GM19035 (cell line): ENCODE results near the gene ZNF805.
"Not testable (repeated sequence)": the region's sequence is repeated elsewhere in the genome, so short reads cannot be mapped to it uniquely, and the experiment has no call there.

Experiments
- ATAC-seq: cut with Tn5 transposase; IDR thresholded peaks from one replicate; pipeline ENCODE4 v1.9.1; 2021; ENCODE audit not compliant: unreplicated experiment

Gene ZNF805

GRCh38 chr19:57240311-57241090 lies at the start of gene ZNF805:
ZNF805 (plus strand) TSS chr19:57240632; CDS start chr19:57240892, 260 bp downstream.
- ATAC-seq: peak; percentile 95

- peak; percentile 96 for ATAC-seq
These were observed 49.0 kb upstream of the ZNF805 start, which contains the start of gene ZNF264 for GRCh38 chr19:57191141-57192076. ZNF264 (plus strand) TSS chr19:57191500; CDS start chr19:57191914, 414 bp downstream.

GRCh38 chr19:57192077-57192420 lies 48.4 kb upstream of the ZNF805 start:
- no peak for ATAC-seq

- no peak for ATAC-seq
These were observed 47.4 kb upstream of the ZNF805 start for GRCh38 chr19:57192993-57193392.

- ATAC-seq: not testable (repeated sequence)
These were observed 42.6 kb upstream of the ZNF805 start for GRCh38 chr19:57197874-57198273.

GRCh38 chr19:57202160-57202559 lies 38.3 kb upstream of the ZNF805 start:
- no peak for ATAC-seq

DNA sequence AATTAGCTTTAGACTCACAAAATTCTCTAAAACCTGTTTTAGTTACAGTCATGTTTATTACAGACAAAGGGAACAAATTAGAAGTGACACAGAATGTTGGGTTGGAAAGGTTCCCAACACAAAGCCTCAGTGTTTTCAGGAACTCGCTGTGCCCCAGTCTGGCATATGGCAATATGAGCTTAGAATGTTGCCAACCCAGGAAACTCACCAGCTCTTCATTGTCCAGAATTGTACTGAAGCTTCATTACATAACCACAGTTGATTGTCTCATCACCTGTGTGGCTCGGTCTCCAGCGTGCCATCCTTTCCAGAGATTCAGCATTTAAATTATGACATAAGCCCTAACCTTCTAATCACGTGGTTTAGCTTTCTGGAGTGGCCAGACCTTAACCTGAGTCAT lies 30.1 kb upstream of the ZNF805 start:
- ATAC-seq: no peak

DNA sequence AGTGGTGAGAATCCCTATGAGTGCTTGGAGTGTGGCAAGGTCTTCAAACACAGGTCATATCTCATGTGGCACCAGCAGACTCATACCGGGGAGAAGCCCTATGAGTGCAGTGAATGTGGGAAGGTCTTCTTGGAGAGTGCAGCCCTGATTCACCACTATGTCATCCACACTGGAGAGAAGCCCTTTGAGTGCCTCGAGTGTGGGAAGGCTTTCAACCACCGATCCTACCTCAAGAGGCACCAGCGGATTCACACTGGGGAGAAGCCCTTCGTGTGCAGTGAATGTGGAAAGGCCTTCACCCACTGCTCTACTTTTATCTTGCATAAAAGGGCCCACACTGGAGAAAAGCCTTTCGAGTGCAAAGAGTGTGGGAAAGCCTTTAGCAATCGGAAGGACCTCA lies 28.3 kb upstream of the ZNF805 start:
- no peak for ATAC-seq

DNA sequence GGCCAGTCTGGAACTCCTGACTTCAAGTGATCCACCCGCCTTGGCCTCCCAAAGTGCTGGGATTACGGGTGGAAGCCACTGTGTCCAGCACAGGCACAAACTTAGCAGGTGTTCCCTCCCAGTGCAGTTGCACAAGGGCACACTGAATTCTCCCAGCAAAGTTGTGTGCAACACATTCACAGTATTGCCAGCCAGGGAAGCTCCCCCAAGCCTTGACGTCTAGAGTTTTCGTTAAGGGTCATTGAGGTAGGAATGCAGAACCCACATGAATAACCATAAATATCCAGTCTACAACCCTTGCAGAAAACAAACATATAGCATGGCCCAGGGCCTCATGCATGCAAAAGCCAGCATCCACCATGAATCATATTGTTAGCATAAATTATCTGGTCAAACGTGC lies 12.9 kb upstream of the ZNF805 start:
- ATAC-seq: no peak

GRCh38 chr19:57231686-57232085 lies 8.7 kb upstream of the ZNF805 start:
- ATAC-seq: no peak

DNA sequence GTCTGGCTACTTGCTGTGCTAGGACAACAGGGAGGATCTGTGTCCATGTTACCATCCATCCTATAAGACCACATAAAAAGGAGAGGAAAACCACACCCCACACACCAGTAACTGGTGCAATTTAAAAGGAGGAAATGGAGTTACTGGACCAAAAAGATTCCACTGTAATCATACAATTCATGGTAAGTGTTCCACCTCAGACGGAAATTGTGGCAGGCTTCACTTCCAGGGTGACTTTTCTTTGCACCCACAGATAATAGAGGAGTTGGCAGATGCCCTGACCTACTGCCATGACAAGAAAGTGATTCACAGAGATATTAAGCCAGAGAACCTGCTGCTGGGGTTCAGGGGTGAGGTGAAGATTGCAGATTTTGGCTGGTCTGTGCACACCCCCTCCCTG lies 7.2 kb upstream of the ZNF805 start:
- no peak for ATAC-seq

DNA sequence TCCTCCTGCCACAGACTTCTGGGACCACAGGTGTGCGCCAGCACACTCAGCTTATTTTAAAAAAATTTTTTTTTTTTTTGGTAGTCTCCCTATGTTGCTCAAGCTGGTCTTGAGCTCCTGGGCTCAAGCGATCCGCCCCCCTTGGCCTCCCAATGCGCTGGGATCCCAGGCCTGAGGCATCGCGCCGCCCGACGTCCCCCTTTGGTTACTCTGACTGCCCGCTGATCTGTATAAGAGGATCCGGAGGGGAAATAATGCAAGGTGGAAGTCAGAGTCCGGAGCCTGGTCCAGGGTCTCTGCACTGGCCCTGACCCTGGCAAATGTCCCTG lies 486 bp upstream of the ZNF805 start:
- ATAC-seq: no peak

- ATAC-seq: no peak
These were observed 744 bp downstream of the ZNF805 start for GRCh38 chr19:57241176-57241575.

DNA sequence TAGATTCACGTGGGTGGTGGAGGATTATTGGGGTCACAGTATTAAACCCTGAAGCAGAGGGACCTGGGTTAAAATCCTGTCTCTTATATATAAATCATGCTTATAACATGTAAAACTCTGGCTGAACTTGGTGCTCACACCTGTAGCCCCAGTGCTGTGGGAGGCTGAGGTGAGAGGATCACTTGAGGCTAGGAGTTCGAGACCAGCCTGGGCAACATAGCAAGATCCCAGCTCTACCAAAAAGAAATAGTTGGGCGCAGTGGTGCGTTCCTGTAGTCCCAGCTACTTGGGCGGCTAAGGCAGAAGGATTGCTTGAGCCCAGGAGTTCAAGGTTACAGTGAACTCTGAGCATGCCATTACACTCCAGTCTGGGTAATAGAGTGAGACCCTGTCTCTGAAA lies 2.4 kb downstream of the ZNF805 start:
- ATAC-seq: no peak

- ATAC-seq: no peak
These were observed 4.1 kb downstream of the ZNF805 start for GRCh38 chr19:57244513-57244912.

DNA sequence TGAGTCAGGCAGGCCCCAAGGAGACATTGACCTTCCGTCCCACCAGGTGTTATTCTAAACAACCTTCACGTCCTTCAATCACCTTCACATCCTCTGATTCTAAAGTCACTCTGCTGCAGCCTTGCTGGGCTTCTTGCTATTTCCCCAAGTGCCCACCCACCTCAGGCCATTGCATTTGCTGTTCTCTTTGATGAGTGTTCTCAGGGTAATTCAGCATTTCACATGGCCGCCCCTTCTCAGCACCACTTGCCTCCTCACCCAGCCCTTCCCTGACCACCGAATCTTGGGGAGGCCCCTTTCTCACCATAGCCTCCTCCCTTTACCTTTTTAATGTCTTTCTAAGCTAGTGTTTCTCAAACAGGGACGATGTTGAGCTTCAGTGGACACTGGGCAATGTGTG lies 4.6 kb downstream of the ZNF805 start:
- ATAC-seq: no peak

DNA sequence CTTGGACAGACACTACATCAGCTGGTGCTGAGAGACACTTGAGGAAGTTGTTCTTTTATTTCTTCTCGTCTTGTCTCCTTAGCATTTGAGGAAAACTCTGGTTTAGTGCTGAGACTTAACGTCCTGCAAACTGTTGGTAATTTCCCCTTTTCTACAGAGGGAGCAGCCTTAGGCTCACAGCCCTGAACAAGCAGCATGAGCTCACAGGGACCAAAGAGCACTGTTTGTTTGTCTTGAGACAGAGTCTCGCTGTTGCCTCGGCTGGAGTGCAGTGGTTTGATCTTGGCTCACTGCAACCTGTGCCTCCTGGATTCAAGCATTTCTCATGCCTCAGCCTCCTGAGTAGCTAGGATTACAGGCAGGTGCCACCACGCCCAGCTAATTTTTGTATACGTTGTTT lies 5.5 kb downstream of the ZNF805 start:
- ATAC-seq: no peak

GRCh38 chr19:57248646-57249045 lies 8.2 kb downstream of the ZNF805 start:
- no peak for ATAC-seq

GRCh38 chr19:57249329-57249728 lies 8.9 kb downstream of the ZNF805 start:
- ATAC-seq: no peak

GRCh38 chr19:57253767-57254166 lies 13.3 kb downstream of the ZNF805 start:
- not testable (repeated sequence) for ATAC-seq

- ATAC-seq: no peak
These were observed 21.6 kb downstream of the ZNF805 start for GRCh38 chr19:57262044-57262443.

GRCh38 chr19:57263244-57263741 lies 22.9 kb downstream of the ZNF805 start:
- ATAC-seq: no peak
